AG04449 (cell line): ENCODE results near the gene RNF145.

Experiments used
- CTCF ChIA-PET: fragments of 350-600 bp; formaldehyde crosslinking; extraction: SDS; loops from one replicate; lab custom pipeline; 2021; ENCODE audit warnings: antibody characterized with exemption; lab: Yijun Ruan, JAX
- POLR2A ChIA-PET: fragments of 400-600, 350-600 bp; formaldehyde crosslinking; extraction: SDS; loops from one replicate; lab custom pipeline; 2020; ENCODE audit warnings: antibody characterized with exemption, inconsistent platforms; lab: Yijun Ruan, JAX
- DNase-seq: peaks from one replicate; pipeline ENCODE4 v3.0.0-alpha.2; 2010; ENCODE audit warnings: low read depth, low spot score
- H3K4me3 ChIP-seq: 2 replicates; pipeline ENCODE4 v1.5.1; 2011; ENCODE audit warnings: low read depth, mild to moderate bottlenecking, control low read depth, low read length
- CTCF ChIP-seq: IDR thresholded peaks from one replicate; pipeline ENCODE4 v1.5.1; 2011; ENCODE audit warnings: mild to moderate bottlenecking, moderate library complexity, low read length, control low read depth, inconsistent platforms; ENCODE audit not compliant: insufficient read depth; ENCODE audit errors: missing control alignments

Gene RNF145

GRCh38 chr5:159249158-159249557 lies 39.8 kb upstream of the RNF145 start:
- ChIA-PET CTCF (no interaction called here), POLR2A (no interaction called here)
- no peak for TF ChIP-seq CTCF
- H3K4me3 ChIP-seq: no peak overlapping the region
- no peak for DNase-seq

GRCh38 chr5:159244890-159245289 lies 35.5 kb upstream of the RNF145 start:
- DNase-seq: no peak
- H3K4me3 ChIP-seq: no peak overlapping the region
- TF ChIP-seq CTCF: no peak
- ChIA-PET CTCF (interaction anchor here (1.6 kb wide), 1 partner anchor 88 kb away, joined by 7 read pairs; no protein-coding TSS in a partner anchor), POLR2A (no interaction called here)

- CTCF ChIA-PET: interaction anchor here (1.5 to 1.6 kb wide), 2 partner anchors 72 to 88 kb away, joined by 5 to 7 read pairs; no protein-coding TSS in a partner anchor
- no peak for DNase-seq
- POLR2A ChIA-PET: no interaction called here
- TF ChIP-seq CTCF: no peak
- H3K4me3 ChIP-seq: no peak overlapping the region
Observed at GRCh38 chr5:159244163-159244562, 34.8 kb upstream of the RNF145 start.

- no peak for DNase-seq
- no peak overlapping the region for H3K4me3 ChIP-seq
- no peak for TF ChIP-seq CTCF
- ChIA-PET CTCF (interaction anchor here (1.5 to 1.7 kb wide), 2 partner anchors 73 to 86 kb away, joined by 5 to 6 read pairs; no protein-coding TSS in a partner anchor), POLR2A (no interaction called here)
Observed at GRCh38 chr5:159243385-159243784, 34.0 kb upstream of the RNF145 start.

GRCh38 chr5:159242656-159243055 lies 33.3 kb upstream of the RNF145 start:
- no peak for TF ChIP-seq CTCF
- H3K4me3 ChIP-seq: no peak overlapping the region
- CTCF ChIA-PET: interaction anchor here (1.5 to 1.7 kb wide), 2 partner anchors 73 to 86 kb away, joined by 5 to 6 read pairs; no protein-coding TSS in a partner anchor
- POLR2A ChIA-PET: no interaction called here
- DNase-seq: no peak

- no peak overlapping the region for H3K4me3 ChIP-seq
- no peak for TF ChIP-seq CTCF
- ChIA-PET CTCF (interaction anchor here (1.7 kb wide), 1 partner anchor 85 kb away, joined by 6 read pairs; no protein-coding TSS in a partner anchor), POLR2A (no interaction called here)
- no peak for DNase-seq
Observed at GRCh38 chr5:159241946-159242552, 32.7 kb upstream of the RNF145 start.
